Stimulated activated CD4-positive, alpha-beta T cell treated with anti-CD3 and anti-CD28 coated beads, Interleukin-4, amount 100 ng/mL, for 24 hours (primary cell): Measurements from ENCODE around the gene TAAR5.
"Not testable (repeated sequence)": the region's sequence is repeated elsewhere in the genome, so short reads cannot be mapped to it uniquely, and the experiment has no call there.

Experiments
- DNase-seq: peaks from one replicate; pipeline ENCODE4 v3.0.0-alpha.2; 2020

TAAR5 gene, protein sequence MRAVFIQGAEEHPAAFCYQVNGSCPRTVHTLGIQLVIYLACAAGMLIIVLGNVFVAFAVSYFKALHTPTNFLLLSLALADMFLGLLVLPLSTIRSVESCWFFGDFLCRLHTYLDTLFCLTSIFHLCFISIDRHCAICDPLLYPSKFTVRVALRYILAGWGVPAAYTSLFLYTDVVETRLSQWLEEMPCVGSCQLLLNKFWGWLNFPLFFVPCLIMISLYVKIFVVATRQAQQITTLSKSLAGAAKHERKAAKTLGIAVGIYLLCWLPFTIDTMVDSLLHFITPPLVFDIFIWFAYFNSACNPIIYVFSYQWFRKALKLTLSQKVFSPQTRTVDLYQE

DNA sequence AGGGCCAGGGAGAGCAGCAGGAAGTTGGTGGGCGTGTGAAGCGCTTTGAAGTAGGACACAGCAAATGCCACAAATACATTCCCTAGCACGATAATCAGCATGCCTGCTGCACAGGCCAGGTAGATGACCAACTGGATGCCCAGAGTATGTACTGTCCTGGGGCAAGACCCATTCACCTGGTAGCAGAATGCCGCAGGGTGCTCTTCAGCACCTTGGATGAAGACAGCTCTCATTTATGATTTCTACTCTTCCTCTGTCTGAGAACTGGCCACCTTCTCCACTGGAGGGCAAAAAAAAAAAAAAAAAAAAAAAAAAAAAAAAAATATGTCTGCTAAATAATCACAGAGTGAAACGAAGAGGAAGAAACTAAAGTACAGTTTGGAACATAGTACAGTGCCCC is at the start of gene TAAR5:
Gene TAAR5 (minus strand): TSS at position 288 of the 400 bp plus-strand sequence. CDS start 55 bp downstream, at position 233.
- no peak for DNase-seq

DNA sequence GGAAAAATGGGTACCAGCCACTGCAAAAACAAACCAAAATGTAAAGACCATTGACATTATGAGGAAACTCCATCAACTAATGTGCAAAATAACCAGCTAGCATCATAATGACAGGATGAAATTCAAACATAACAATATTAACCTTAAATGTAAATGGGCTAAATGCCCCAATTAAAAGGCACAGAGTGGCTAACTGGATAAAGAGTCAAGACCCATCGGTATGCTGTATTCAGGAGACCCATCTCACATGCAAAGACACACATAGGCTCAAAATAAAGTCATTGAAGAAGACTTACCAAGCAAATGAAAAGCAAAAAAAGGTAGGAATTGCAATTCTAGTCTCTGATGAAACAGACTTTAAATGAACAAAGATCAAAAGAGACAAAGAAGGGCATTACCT is 47.6 kb upstream of the TAAR5 start:
- not testable (repeated sequence) for DNase-seq

DNA sequence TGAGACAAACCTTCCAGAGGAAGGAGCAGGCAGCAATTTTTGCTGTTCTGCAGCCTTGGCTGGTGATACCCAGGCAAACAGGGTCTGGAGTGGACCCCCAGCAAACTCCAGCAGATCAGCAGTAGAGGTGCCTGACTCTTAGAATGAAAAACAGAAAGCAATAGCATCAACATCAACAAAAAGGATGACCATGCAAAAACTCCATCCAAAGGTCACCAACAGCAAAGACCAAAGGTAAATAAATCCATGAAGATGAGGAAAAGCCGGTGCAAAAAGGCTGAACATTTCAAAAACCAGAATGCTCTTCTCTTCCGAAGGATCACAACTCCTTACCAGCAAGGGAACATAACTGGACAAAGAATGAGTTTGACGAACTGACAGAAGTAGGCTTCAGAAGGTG is 46.4 kb upstream of the TAAR5 start:
- DNase-seq = not testable (repeated sequence)

DNA sequence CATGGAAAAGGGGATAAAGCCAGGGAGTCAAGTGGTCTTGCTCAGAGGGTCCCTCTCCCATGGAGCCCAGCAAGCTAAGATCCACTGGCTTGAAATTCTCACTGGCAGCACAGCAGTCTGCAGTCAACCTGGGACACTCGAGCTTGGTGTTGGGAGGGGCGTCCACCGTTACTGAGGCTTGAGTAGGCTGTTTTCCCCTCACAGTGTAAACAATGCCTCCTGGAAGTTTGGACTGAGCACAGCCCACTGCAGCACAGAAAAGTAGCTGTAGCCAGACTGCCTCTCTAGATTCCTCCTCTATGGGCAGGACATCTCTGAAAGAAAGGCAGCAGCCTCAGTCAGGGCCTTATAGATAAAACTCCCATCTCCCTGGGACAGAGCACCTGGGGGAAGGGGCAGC is 45.7 kb upstream of the TAAR5 start:
- DNase-seq = not testable (repeated sequence)

DNA sequence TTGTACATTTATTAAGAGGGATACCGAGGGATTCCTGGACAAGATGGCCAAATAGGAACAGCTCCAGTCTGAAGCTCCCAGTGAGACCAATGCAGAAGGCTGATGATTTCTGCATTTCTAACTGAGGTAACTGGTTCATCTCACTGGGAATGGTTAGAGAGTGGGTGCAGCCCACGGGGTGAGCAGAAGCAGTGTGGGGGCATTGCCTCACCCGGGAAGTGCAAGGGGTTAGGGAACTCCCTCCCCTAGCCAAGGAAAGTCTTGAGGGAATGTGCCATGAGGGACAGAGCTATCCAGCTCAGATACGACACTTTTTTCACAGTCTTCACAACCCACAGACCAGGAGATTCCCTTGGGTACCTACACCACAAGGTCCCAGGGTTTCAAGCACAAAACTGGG is 45.3 kb upstream of the TAAR5 start:
- DNase-seq = no peak

DNA sequence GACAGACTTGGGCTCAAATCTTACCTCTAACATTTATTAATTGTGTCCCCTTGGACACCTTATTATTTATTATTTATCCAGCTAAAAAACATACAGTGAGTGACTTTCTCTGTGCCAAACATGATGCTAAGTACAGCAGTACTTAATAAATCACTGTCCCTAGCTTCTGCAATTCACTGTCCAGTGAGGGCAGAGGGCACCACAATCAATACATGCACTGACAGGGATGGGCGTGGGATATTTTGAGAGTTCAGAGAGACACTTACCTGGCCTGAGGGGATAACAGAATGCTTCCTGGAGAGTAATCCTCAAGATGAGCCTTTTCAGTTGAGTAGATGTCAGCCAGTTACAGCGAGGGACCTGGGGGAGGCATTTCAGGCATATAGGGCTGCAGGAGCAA is 43.8 kb upstream of the TAAR5 start:
- DNase-seq = no peak

DNA sequence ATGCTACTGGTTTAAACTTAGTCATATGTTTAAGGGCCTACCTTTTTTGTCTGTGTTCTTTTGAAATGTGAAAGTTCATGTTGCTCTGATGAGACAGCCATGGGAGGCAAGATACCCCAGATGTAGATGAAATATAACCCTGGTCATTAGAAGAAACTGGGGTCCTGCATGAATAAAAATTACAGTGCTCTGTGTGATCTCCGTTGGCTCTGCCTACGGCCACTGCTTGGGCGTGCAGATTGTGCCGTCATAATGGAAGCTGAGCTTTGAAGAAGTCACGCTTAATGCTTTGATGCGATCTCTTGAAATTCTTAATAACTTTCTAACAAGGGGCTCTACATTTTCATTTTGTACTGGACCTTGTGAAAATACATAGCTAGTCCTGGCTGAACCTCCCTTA is 34.6 kb upstream of the TAAR5 start, which contains the start of gene TAAR2:
Gene TAAR2 (minus strand): TSS at position 101 of the 400 bp plus-strand sequence. CDS start 0 bp downstream, at position 101.
- DNase-seq = no peak

DNA sequence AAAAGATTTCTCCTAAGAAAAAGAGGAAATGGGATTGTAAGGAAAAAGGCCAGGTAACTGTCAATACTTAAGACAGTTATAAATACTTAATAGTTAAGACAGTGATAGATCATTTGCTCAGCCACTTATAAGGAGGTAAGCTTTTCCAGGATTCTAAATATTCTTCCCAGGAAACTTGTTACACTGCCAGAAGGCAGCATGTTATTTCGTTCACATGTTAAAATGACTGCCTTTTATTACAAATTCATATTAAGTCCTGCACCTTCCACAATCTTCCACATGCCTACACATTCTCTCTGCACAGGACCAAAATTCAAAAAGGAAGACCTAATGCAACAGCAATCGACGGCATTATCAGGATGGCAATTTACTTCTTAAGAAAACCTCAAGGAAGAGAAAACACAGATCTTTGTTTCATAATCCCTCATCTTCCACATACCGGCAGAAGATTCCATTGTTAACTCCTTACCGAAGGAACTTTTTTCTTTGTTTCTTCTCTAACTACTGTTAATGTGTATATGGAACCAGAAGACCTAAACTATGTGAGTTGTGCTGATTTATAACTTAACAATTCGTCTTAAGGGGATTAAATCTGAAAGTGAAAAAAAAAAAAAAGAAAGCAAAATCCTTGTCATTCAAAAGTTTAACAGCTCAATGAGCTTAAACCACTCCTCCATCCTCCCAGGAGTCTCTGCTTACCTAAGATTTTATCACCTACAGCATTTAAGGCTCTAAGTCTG is 33.7 kb upstream of the TAAR5 start:
- no peak for DNase-seq

DNA sequence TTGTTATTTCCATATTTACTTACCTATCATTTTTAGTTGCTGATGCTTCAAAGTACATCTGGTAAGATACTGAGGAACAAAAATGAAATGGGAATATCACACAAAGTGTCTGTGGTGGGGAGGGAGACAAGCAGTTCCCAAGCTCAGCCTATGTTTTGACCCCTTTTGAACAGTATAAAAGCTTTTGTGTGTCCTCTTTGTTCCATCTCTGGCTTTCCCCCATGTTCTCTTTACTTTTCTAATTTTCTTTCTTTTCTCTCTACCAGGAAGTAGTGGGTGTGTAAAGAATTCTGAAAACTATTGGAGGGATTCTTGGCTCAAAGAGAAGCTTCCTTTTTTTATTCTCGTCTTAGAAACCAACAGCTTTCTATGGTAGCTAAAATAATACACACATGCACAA is 27.1 kb upstream of the TAAR5 start:
- DNase-seq = no peak

DNA sequence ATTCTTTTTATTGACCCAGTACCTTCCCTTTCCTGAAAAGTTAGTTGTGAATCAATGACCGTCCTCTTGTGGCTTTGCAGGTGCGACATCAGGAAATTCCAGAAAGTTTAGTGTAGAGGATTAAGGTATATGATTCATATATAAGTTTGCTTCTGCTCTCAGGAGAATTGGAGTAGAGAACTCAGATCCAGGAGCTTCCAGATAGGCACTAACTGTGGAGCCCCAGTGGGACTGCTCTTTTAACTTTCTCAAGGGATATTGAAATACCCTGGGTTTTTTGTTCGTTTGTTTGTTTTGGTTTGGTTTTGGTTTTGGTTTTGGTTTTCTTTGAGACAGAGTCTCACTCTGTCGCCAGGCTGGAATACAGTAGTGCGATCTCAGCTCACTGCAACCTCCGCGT is 25.0 kb upstream of the TAAR5 start:
- no peak for DNase-seq

DNA sequence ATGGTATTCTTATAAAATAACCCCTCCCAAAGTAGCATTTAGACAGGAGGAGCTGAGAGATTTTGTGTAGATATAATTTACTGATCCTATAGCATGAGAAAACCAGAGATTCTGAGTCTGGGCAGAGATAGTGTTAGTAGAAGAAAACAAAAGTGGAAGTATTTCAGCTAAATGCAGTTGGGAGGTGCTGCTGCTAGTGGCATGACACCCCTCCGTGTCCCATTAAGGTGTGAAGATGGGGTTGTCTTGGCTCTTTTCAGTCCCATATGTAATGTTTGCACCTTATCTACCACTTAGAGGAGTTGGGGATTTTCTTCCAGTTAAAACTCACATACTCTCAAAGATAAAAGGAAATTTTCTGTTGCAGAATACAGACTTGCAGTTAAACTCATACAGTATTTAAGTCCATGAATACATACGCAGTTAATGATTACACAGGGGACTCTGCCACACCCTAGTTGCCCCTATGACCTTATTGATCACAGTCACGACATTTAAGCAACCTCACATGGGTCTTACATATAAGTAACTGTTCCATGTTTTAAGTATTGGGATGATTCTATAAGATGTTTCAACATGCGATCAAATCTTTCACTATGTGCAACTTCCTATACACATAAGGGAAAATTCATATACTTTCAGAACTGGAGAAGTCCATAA is 23.0 kb upstream of the TAAR5 start:
- no peak for DNase-seq

DNA sequence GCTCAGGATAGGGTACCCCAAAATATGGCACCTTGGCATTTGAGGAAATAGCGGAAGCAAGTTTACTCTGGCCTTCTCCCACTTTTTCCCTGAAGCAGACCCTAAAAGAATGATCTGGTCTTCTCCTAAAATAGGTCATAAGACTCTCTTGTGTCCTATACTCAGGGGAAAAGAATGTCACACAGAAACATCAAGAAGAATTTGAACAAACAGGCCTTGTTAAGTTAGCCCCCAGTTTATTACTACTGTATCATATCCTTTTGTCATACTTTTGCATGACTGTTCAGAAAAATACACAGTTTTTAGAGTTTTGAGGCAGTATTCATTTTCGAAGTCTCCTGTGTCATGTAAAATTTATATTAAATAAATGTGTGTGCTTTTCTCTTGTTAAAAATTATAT is 22.1 kb upstream of the TAAR5 start:
- DNase-seq = no peak

DNA sequence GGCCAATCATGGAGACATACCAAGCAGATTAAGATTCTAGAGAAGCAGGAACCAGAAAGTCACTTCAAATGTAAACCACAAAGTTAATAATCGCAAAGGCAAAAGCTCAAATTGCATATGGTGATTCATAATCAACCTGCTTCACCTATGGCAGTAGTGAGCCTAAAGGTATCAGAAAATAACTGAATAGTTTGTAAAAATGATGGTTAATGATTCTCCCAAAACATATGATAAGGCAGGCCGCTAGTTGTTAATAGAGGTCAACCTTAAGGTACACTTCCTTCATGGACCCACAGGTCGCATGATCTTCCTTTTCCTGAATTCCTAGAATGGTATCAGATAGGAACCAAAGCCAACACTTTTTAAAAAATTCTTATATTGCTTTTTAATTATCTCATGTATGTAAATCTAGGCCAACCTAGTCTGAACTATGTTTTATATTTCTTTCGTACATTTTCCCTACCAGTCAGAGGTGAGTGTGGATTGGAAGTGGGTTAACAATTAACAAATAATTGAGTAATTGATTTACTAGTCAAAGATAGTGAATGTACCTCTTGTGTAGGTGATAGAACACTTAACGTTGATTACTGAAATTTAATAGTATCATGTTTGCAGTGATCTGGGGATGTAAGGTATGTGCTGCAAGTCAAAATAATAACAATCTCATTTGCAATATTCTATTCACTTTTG is 18.1 kb upstream of the TAAR5 start:
- DNase-seq = no peak

DNA sequence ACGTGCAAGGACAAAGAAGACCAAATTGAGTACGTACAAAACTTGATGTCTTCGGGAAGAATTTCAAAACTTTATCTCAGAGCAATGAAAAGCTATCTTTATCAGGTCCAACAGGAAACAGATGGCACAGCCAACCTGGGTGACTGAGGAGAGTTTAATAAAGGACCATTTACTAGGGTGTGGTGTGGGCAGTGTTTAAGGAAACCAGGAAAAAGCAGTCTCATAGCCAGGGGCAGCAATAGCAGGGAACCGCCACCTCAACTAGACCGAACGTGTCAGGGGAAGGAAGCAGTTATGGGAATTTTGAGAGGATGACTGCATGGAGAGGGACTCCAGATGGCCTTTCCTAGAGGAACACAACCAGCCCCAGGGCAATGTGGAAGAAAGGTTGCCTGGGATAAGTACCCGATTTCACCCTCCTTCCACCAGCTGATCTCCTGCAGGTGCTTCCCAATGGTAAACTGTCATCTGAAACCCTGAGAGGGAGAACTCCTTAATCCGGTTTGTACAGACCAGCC is 15.2 kb upstream of the TAAR5 start:
- no peak for DNase-seq

DNA sequence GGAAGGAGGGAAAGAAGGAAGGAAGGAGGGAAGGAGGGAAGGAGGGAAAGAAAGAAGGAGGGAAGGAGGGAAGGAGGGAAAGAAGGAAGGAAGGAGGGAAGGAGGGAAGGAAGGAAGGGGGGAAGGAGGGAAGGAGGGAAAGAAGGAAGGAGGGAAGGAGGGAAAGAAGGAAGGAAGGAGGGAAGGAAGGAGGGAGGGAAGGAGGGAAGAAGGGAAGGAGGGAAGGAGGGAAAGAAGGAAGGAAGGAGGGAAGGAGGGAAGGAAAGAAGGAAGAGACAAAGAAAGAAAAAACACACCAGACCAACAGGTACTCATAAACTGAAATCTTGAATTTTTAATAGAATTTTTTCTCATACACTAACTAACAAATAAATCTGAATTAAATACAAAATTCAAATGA is 11.4 kb upstream of the TAAR5 start:
- not testable (repeated sequence) for DNase-seq

DNA sequence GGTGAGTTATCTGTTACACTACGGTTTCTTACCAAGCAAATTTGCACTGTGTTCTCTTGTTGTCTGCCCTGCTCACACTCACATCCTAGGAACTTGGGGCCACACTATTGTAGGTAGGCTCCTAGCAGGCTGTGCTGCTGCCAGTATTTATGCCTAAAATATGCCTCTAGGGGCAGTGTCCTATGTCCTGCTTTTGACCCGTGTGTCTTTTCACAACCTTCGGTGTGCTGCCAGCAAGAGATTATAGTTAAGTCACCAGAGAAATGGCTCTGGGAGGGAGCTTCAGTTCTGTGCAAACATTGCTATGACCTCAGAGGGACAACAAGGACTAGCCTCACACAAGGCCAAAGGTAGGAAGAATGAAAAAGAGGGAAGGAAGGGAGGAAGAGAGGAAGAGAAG is 8.9 kb upstream of the TAAR5 start:
- DNase-seq = no peak

DNA sequence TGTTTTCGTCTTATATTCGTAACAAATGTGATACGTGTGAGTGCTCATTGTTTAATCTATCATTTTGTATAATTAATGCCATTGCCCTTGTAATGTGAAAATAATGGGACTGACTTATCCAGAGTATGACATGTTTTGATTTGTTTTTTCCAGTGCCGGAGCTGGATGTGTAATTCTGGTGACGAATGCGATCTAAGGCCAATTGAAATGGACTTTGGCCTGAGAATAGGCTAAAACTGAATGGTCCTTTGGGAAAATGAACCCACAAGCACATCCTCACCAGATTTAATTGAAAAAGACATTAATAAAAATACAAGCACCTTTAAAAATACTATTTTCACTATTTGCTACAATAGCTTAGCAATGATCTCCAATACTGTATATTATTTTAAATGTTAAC is 6.7 kb upstream of the TAAR5 start:
- no peak for DNase-seq

DNA sequence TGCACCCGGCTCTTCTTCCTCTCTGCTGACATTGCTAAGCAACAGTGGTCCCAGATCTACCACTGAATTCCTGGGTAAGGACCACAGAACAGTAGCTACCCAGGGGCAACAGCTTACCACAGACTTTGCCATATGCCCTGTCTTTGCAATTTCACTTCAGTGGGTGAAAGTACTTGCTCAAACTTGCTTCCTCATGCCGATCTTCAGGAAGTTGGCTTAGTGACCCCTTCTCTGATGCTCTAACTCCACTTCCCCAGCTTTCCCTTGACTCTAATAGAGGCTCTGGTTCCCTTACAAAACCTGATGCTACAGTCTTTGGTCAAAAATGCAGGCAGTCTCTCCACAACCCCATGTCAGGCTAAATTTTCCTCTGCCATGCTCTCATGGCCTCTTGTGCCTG is 3.3 kb upstream of the TAAR5 start:
- no peak for DNase-seq

DNA sequence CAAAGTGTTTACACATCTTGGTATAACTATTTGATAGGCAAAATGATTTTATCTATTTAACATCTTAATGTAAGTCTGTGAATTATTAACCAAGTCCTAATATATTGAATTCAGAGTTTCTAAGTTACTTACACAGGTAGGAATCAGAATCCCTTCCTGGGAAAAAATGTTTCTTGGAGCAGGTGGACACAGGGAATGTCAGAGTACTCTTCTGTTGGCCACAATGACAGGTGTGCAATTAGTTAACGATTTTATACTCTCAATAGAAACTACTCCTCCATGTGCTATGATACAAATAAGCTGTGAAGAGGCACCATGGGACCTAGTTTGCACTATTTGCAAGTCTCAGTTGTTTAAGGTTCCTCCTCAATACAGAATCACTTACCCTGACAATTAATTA is 821 bp upstream of the TAAR5 start:
- no peak for DNase-seq

DNA sequence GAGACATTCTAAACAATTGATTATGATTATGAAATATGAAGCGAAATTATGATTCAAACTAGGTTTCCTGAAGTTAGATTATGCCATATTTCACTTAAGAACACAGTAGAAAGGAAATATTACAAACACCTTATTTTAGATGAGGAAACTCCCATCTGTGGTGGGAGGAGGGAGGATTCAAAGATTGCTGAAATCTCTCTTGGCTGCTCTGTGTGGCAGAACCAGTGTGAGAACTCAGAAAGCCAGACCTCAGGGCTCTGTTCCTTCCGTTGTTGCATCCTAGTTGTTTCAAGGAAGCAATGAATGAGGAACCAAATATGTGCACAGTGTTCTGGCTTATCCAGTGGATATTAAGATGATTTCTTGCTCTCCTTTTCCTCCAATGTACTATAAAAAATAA is 2.1 kb downstream of the TAAR5 start:
- DNase-seq = no peak

DNA sequence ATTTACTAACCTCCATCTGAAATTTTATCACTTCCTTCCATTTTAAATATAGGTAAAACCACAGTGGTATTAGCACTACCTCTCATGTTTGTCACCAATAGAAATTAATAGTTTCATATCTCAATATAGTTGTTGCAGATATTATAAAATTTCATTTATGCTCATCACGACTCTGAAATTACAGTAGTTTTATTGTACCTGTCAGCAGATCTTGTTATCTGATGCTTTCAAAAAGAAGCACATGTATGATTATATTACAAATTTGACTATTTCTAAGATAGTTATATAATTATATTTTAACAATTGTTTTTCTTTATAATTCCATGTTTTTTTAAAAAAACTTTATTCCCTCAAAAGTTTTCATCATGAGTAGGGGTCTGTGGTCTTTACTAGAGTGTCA is 4.8 kb downstream of the TAAR5 start:
- DNase-seq = no peak

DNA sequence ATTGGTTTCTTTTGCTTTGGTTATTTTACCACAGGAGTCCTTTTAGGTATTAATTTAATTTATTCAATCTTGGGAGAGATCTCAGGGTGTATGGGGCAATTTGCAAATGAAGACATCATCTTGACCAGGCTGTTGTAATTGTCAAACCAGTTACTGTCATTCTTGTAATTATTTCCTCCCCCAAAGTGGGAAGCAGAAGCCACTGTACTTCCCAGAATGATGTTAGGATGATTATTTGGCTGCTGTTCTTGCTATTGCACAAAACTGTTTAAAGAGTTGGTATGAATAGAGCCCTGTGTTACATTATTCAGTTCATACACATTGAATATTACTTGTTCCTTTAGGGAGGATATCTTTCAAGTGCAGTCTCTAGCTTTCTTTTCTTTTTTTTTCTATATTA is 17.8 kb downstream of the TAAR5 start:
- no peak for DNase-seq

DNA sequence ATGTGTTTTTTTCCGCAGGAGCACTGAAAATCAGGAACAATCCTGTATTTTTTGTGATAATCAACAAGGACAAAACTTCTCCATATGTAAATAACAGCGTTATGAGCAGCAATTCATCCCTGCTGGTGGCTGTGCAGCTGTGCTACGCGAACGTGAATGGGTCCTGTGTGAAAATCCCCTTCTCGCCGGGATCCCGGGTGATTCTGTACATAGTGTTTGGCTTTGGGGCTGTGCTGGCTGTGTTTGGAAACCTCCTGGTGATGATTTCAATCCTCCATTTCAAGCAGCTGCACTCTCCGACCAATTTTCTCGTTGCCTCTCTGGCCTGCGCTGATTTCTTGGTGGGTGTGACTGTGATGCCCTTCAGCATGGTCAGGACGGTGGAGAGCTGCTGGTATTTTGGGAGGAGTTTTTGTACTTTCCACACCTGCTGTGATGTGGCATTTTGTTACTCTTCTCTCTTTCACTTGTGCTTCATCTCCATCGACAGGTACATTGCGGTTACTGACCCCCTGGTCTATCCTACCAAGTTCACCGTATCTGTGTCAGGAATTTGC is 19.2 kb downstream of the TAAR5 start, which contains the start of gene TAAR6:
Gene TAAR6 (plus strand): TSS at position 102 of the 557 bp plus-strand sequence. CDS start 0 bp downstream, at position 102.
- no peak for DNase-seq
